GF-D8 (cell line): ENCODE results near the gene GBE1.
A peak's percentile ranks its signal among the peaks of the same experiment; 100 is the strongest.
"Not testable (repeated sequence)": the region's sequence is repeated elsewhere in the genome, so short reads cannot be mapped to it uniquely, and the experiment has no call there.

Source experiments
- DNase-seq: peaks from one replicate; lab custom pipeline; 2025; lab: John Stamatoyannopoulos, UW

GBE1 gene

GRCh38 chr3:81531263-81531662 lies 230.2 kb downstream of the GBE1 start:
- no peak for DNase-seq

DNA sequence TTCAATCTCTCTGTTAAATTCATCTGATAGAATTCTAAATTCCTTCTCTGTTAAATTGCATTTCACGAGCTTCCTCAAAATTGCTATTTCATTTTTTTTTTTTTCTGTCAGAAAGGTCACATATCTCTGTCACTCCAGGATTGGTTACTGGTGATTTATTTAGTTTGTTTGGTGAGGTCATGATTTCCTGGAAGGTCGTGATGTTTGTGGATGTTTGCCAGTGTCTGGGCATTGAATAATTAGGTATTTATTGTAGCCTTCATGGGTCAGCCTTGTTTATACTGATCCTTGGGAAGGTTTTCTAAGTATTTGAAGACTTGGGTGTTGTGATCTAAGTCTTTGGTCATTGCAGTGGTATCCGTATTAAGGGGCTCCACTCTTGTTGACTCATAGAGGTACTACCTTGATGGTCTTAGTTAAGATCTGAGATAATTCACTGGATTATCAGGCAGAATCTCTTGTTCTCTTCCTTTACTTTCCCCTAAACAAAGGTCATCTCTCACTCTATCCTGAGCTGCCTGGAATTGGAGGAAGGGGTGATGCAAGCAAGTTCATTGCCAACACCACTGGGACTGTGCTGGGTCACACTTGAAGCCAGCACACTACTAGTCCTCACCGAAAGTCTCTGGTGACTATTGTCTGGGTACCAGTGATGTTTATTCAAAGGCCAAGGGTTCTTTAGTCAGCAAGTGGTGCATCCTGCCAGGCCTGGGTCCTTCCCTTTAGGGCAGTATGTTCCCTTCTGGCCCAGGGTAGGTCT lies 231.1 kb downstream of the GBE1 start:
- DNase-seq = no peak

DNA sequence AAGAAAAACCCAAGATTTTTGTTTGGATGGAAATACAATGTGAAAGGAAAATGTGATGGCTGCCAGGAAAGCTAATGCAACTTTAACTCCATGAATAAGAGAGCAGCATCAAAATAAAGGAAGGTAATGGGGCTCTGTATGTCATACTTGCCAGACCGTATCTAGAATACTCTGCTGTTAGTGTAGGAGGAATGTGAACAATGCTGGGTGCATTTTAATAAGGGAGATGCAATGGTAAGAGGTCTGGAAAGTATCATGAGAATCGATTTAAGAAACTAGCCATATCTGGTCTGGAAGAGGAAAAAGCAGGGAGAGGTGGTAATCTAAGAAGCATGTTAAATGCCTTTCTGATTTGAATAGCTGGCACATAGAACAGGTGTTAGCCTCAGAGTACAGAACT lies 239.6 kb downstream of the GBE1 start:
- no peak for DNase-seq

GRCh38 chr3:81518945-81519344 lies 242.5 kb downstream of the GBE1 start:
- DNase-seq = no peak

DNA sequence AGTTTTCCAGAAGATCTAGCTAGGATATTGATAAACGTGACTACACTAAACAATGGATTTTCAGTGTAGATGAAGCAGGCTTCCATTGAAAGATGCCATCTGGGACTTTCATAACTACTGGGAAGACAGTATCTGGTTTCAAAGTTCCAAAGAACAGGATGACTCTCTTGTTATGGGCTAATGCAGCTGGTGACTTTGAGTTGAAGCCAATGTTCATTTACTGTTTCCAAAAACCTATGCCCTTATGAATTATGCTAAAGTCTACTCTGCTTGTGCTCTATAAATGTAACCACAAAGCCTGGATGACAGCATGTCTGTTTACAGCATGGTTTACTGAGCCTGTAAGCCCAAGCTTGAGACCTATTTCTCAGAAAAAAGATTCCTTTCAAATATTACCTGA lies 245.4 kb downstream of the GBE1 start:
- DNase-seq = no peak

DNA sequence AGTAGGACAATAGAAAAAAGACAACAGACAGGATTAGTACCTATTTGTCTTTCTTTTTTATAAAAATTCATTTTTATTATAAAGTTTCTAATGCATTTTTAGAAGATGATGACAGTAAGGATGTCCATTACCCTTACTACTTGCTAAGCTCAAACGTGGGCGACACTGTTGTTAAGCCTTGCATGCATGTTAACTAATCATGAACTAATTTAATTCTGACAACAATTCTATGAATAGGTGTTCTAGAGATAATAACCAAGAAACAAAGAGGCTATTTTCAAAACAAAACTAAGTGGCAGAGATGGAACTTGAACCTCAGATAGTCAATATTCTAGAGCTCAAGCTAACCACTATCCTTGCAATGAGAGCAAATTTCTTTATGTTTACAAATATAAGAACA lies 247.9 kb downstream of the GBE1 start:
- DNase-seq = no peak

DNA sequence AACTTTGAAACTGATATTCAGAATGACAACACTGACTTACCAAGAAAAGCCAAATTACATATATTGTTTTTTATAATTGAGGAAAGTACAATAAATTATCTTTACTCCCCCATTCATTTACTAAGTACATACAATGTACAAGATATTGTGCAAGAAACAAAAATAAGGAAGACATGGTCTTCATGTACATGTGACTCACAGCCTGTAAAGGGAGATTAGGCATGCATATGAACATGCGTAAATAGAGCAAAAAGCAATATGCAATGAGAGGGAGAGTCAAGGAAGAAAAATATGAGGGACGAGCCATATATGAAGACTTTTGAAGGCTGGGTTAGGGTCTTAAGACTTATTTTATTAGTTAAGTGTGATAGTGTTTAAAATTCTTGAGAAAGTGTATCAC lies 258.4 kb downstream of the GBE1 start:
- no peak for DNase-seq

DNA sequence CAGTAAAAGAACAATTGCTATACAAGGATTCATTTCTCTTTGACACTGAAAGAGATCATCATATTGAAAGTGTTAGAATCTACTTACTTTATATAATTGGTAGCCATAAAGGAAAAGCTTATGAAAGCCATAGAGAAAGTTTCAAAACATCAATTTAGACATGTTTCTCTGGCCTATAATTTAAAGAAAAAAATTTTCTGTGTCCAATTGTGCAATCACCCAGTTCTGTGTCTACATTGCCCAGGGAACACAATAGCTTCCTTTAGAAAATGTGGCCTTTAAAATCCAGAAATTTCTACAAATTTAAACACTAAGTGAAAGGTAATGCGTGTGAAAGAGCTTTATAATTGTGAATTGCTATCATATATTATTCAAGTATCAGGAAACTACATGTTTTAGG lies 259.2 kb downstream of the GBE1 start:
- DNase-seq = no peak

GRCh38 chr3:81500039-81500438 lies 261.4 kb downstream of the GBE1 start:
- DNase-seq = no peak

GRCh38 chr3:81497572-81498251 lies 263.7 kb downstream of the GBE1 start:
- no peak for DNase-seq

DNA sequence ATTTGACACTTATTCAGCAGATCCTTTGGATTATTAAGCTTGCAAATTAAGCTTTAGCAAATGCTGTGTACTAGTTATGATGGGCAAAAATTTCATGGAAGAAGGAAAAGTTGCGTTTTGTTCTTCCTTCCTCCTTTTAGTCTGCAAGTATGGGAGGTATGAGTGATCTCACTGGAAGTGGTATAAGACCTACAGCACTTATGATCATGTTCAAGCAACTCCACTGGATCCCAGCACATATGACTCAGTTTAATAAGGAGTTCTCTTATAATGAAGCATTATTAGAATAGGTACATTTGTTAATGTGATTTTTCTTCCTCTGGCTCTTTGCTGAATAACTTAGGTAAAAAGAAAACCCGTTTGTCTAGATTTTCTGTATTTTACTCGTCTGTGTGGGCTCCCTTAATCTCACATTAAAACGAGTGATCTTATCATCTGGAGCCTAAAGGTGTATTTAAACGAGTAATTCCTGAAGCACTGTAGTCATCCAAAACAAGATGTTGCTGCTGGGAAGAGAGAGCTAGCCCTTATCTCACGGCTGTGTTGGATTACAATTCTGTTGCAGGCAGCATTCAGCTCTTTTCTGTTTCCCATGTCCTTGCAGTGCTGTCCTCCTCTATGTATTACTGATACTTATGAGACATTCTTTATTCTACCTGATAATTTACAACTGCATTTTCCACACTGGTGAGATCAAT lies 264.9 kb downstream of the GBE1 start:
- no peak for DNase-seq

GRCh38 chr3:81492471-81492870 lies 269.0 kb downstream of the GBE1 start:
- DNase-seq = not testable (repeated sequence)

GRCh38 chr3:81492040-81492439 lies 269.4 kb downstream of the GBE1 start:
- DNase-seq = no peak

DNA sequence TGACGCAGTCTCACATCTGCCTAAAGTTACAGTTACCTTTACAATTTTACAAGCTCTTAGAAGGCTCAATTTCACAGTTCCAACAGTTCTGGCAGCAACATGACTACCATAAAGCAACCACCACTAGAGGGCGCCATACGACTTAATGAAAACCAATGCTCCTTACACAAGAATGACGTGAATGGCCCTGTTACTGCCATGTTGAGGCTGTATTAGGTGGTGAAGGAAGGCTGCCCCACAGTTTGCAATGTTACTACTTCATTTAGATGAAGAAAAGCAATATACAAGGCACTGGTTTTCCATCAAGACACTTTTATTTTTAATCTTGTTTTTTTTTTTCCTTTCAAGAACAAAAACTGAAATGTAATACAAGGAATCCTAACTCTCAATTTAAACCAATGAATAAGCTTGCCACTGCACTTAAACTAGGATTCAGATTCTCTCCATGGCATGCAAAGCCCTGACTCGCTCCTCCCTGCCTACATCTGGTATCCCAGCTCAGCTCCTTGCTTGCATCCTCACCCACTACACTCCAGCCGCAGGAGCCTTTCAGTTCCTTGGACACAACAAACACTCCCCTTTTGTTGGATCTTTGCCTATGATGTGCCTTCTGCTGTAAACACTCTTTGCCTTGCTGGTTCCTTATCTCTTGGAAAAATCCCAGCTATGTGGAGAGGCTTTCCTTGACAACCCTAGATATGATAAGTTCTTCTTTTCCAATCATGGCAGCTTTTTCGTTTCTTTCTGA lies 270.7 kb downstream of the GBE1 start:
- peak; percentile 20 for DNase-seq

DNA sequence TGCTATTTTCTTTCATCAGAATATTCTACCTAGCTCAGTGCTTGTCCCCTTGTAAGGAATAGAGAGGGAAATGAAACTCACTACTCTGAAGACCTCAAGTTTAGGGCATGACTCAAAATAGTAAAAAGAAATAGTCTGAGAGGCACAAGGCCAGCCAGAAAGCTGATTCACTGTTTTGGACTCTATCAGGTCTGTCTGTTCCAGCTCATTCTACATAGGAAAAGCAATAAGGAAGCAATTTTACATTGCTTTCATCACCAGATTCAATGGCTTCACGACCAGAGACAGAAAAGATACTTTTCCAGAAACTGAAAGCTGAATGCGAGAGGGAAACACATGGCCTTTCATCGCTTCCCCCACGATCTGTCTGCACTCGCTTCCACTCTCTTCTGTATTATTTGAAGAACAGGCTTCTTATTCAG lies 276.0 kb downstream of the GBE1 start:
- no peak for DNase-seq

- no peak for DNase-seq
Observed at GRCh38 chr3:81484520-81484919, 276.9 kb downstream of the GBE1 start.

GRCh38 chr3:81483046-81483445 lies 278.4 kb downstream of the GBE1 start:
- DNase-seq = no peak

- no peak for DNase-seq
Observed at GRCh38 chr3:81477740-81478139, 283.7 kb downstream of the GBE1 start.

- peak; percentile 28 for DNase-seq
Observed at GRCh38 chr3:81476692-81477091, 284.8 kb downstream of the GBE1 start.

GRCh38 chr3:81472600-81473362 lies 288.7 kb downstream of the GBE1 start:
- DNase-seq = peak; percentile 76

- DNase-seq = no peak
Observed at GRCh38 chr3:81470524-81471278, 290.7 kb downstream of the GBE1 start.
